Measurements from ENCODE around the gene NIP7. TPM values are rescaled to one million over a fixed set of nuclear protein-coding genes. Genes with fewer than 3 reads are reported as not detected.

Gene NIP7
- total and polyA plus RNA-seq, 8 donors = 0.89 to 18.9 (median 11.3) TPM; not detected in 1

- 50 to 88% (median 65%) methylated on average over 2 of the region's 2 CpGs for WGBS, 5 donors
Observed at GRCh38 chr16:69381231-69381630, 41.7 kb downstream of the NIP7 start.

DNA sequence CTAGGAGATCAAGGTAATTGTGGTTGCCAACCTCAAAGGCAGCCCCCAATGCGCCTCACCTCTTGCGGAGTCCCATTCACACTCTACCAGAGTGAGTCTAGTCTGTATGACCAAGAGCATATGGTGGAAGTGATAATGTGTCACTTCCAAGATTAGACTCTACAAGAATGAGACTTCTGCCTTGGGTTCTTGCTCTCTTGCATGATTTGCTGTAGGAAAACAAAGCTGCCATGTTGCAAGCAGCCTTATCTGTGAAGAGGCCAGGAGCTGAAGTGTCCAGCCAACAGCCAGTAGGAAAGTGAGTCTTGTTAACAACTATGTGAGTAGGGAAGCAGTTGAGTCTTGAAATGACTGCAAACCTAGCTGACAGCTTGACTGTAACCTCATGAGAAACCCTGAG, 42.8 kb downstream of the NIP7 start:
- Histone ChIP-seq H3K4me3 (no peak overlapping the region), H3K9me3 (no peaks in the 10 kb centered on the region), H3K4me1 (peaks cover 14 to 48% (median 31%) of the 10 kb centered on the region in 4 donors), H3K27me3 (no peaks in the 10 kb centered on the region), H3K36me3 (peaks cover 10 to 68% (median 66%) of the 10 kb centered on the region in 4 donors), H3K27ac (no peak overlapping the region)
- intact Hi-C loops (cut with DNase I; ENCODE audit: low total_unique reads) = no loop called here
- WGBS, 5 donors = 96 to 100% (median 99%) methylated on average over 2 of the region's 2 CpGs
- TF ChIP-seq POLR2AphosphoS5 (IDR thresholded peaks at IDR 0.05) = no peak
- no peak for TF ChIP-seq POLR2A (IDR thresholded peaks at IDR 0.05)
- TF ChIP-seq EP300 (IDR thresholded peaks at IDR 0.05) = no peak
- no peak for TF ChIP-seq CTCF (IDR thresholded peaks at IDR 0.05)
- no peak for DNase-seq

More at GRCh38 chr16:69381231-69381630, 41.7 kb downstream of the NIP7 start:
- H3K9me3 ChIP-seq = no peaks in the 10 kb centered on the region
- intact Hi-C loops (cut with DNase I; ENCODE audit: low total_unique reads) = no loop called here
- no peak overlapping the region for H3K4me3 ChIP-seq
- DNase-seq = no peak
- H3K4me1 ChIP-seq = peaks cover 14 to 46% (median 30%) of the 10 kb centered on the region in 4 donors
- TF ChIP-seq CTCF (IDR thresholded peaks at IDR 0.05) = no peak
- TF ChIP-seq EP300 (IDR thresholded peaks at IDR 0.05) = no peak
- no peak for TF ChIP-seq POLR2A (IDR thresholded peaks at IDR 0.05)
- TF ChIP-seq POLR2AphosphoS5 (IDR thresholded peaks at IDR 0.05) = no peak
- H3K36me3 ChIP-seq = peaks cover 10 to 77% (median 72%) of the 10 kb centered on the region in 4 donors
- H3K27me3 ChIP-seq = no peaks in the 10 kb centered on the region
- H3K27ac ChIP-seq = no peak overlapping the region

DNA sequence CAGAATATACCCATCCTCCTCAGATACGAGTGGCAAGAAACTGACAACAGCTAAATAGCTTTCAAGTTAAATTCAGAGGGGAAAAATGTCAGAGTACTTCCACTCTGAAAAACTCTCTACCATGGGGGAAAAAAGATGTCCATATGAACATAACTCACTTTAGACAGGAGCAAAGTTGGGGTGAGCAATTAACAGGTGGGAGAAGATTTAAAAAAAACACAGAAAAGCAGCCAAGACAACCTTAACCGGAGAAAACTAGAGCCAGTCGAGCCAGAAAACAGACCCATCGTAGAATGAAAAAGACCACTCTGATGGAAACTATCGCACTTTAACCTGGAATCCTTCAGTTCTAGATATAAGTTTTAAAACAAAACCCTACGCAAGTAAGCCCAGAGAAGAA, 45.4 kb downstream of the NIP7 start:
- no peak for DNase-seq
- peak overlapping the region; percentile 89 to 98 (median 92) for H3K27ac ChIP-seq
- H3K4me3 ChIP-seq = peak overlapping the region; percentile 73 to 85 (median 80)
- 2 to 3% (median 2%) methylated on average over 6 of the region's 6 CpGs for WGBS, 5 donors
- peaks cover 8 to 44% (median 41%) of the 10 kb centered on the region in 4 donors for H3K36me3 ChIP-seq
- TF ChIP-seq POLR2AphosphoS5 (IDR thresholded peaks at IDR 0.05) = no peak
- TF ChIP-seq CTCF (IDR thresholded peaks at IDR 0.05) = no peak
- TF ChIP-seq EP300 (IDR thresholded peaks at IDR 0.05) = no peak
- TF ChIP-seq POLR2A (IDR thresholded peaks at IDR 0.05) = no peak
- peaks cover 14 to 48% (median 28%) of the 10 kb centered on the region in 4 donors for H3K4me1 ChIP-seq
- intact Hi-C loops (cut with DNase I; ENCODE audit: low total_unique reads) = no loop called here
- H3K9me3 ChIP-seq = no peaks in the 10 kb centered on the region
- no peaks in the 10 kb centered on the region for H3K27me3 ChIP-seq

GRCh38 chr16:69386596-69386995, 47.0 kb downstream of the NIP7 start:
- peak overlapping the region in 1 of 5 donors; percentile 92 for H3K27ac ChIP-seq
- H3K36me3 ChIP-seq = peaks cover 0 to 28% (median 25%) of the 10 kb centered on the region in 4 donors

More at GRCh38 chr16:69386596-69386995, 47.0 kb downstream of the NIP7 start:
- WGBS, 5 donors = 70 to 86% (median 84%) methylated on average over 1 of the region's 1 CpG
- intact Hi-C loops (cut with DNase I; ENCODE audit: low total_unique reads) = no loop called here
- Histone ChIP-seq H3K4me1 (peaks cover 14 to 37% (median 27%) of the 10 kb centered on the region in 4 donors), H3K27me3 (no peaks in the 10 kb centered on the region), H3K9me3 (no peaks in the 10 kb centered on the region), H3K4me3 (peak overlapping the region in 1 of 4 donors; percentile 81)
- DNase-seq = no peak
- TF ChIP-seq EP300 (IDR thresholded peaks at IDR 0.05) = no peak
- no peak for TF ChIP-seq POLR2AphosphoS5 (IDR thresholded peaks at IDR 0.05)
- no peak for TF ChIP-seq CTCF (IDR thresholded peaks at IDR 0.05)
- no peak for TF ChIP-seq POLR2A (IDR thresholded peaks at IDR 0.05)

Other genes starting within 250 kb of the NIP7 start
- 10 to 100 TPM in 1 of 5 donors, 1 to 10 TPM in 3, not detected in 1; 1.2 to 10.3 (median 6.3) TPM for gene HAS3, start 234.1 kb upstream of the NIP7 start, total RNA-seq
- 1 to 10 TPM; 1.1 to 5.8 (median 5.1) TPM for gene HAS3, start 234.1 kb upstream of the NIP7 start, polyA plus RNA-seq
- 10 to 100 TPM; 12.3 to 52.7 (median 33.0) TPM for gene CHTF8, start 207.2 kb upstream of the NIP7 start, total RNA-seq
- gene CHTF8, start 207.2 kb upstream of the NIP7 start, polyA plus RNA-seq = 10 to 100 TPM; 60.1 to 83.2 (median 64.8) TPM
- 10 to 100 TPM in 4 of 5 donors, 1 to 10 TPM in 1; 8.1 to 68.8 (median 32.0) TPM for gene UTP4, start 207.1 kb upstream of the NIP7 start, total RNA-seq
- 10 to 100 TPM; 18.7 to 33.1 (median 23.1) TPM for gene UTP4, start 207.1 kb upstream of the NIP7 start, polyA plus RNA-seq
- 10 to 100 TPM; 11.6 to 74.4 (median 45.5) TPM for gene SNTB2, start 152.6 kb upstream of the NIP7 start, total RNA-seq
- 1 to 10 TPM; 4.0 to 6.4 (median 4.2) TPM for gene SNTB2, start 152.6 kb upstream of the NIP7 start, polyA plus RNA-seq
- 10 to 100 TPM in 4 of 5 donors, 1 to 10 TPM in 1; 4.1 to 51.0 (median 33.9) TPM for gene VPS4A, start 28.4 kb upstream of the NIP7 start, total RNA-seq
- gene VPS4A, start 28.4 kb upstream of the NIP7 start, polyA plus RNA-seq = 10 to 100 TPM; 27.3 to 30.4 (median 27.8) TPM
- gene PDF, start 9.2 kb upstream of the NIP7 start, total RNA-seq = 100 to 1,000 TPM in 1 of 5 donors, 10 to 100 TPM in 2, 1 to 10 TPM in 1, not detected in 1; 6.4 to 131 (median 23.6) TPM
- gene PDF, start 9.2 kb upstream of the NIP7 start, polyA plus RNA-seq = 1 to 10 TPM; 1.7 to 7.9 (median 7.1) TPM
- gene COG8, start 208 bp upstream of the NIP7 start, total RNA-seq = 100 to 1,000 TPM in 1 of 5 donors, 10 to 100 TPM in 4; 18.1 to 167 (median 33.6) TPM
- gene COG8, start 208 bp upstream of the NIP7 start, polyA plus RNA-seq = 10 to 100 TPM; 11.1 to 19.7 (median 11.5) TPM
- 10 to 100 TPM in 2 of 5 donors, 1 to 10 TPM in 2, not detected in 1; 1.8 to 31.9 (median 10.8) TPM for gene TMED6, start 12.0 kb downstream of the NIP7 start, total RNA-seq
- 10 to 100 TPM in 2 of 3 donors, 1 to 10 TPM in 1; 3.8 to 60.1 (median 37.6) TPM for gene TMED6, start 12.0 kb downstream of the NIP7 start, polyA plus RNA-seq
- gene TERF2, start 46.2 kb downstream of the NIP7 start, total RNA-seq = 100 to 1,000 TPM in 2 of 5 donors, 10 to 100 TPM in 3; 11.6 to 209 (median 35.1) TPM
- gene TERF2, start 46.2 kb downstream of the NIP7 start, polyA plus RNA-seq = 10 to 100 TPM in 1 of 3 donors, 1 to 10 TPM in 2; 7.6 to 13.6 (median 8.8) TPM
- 10 to 100 TPM in 4 of 5 donors, 1 to 10 TPM in 1; 9.3 to 76.3 (median 46.8) TPM for gene CYB5B, start 84.8 kb downstream of the NIP7 start, total RNA-seq
- 10 to 100 TPM; 45.1 to 55.7 (median 52.9) TPM for gene CYB5B, start 84.8 kb downstream of the NIP7 start, polyA plus RNA-seq
- 10 to 100 TPM in 4 of 5 donors, 1 to 10 TPM in 1; 9.0 to 57.2 (median 41.0) TPM for gene NFAT5, start 226.2 kb downstream of the NIP7 start, total RNA-seq
- 1 to 10 TPM; 1.2 to 2.2 (median 1.8) TPM for gene NFAT5, start 226.2 kb downstream of the NIP7 start, polyA plus RNA-seq